SK-N-SH (cell line): ENCODE data around the gene C10orf90.

Experiments used
- EP300 ChIP-seq, 2 experiments: IDR thresholded peaks; 2 replicates each; pipeline versions ENCODE4 v1.4.0 to v1.6.1; 2012; ENCODE audit warnings: borderline replicate concordance in 1 of 2, low read depth in 1 of 2, low read length in 1 of 2
- EZH2phosphoT487 ChIP-seq: fragments of 200-600 bp; sonication (generic); IDR thresholded peaks from 2 replicates; pipeline ENCODE4 v1.6.1; 2017; ENCODE audit warnings: low read depth, mixed run types, mild to moderate bottlenecking, antibody characterized with exemption, moderate library complexity, borderline replicate concordance
- FOSL2 ChIP-seq: IDR thresholded peaks from 2 replicates; pipeline ENCODE4 v1.4.0; 2012; ENCODE audit warnings: low read depth, mild to moderate bottlenecking, moderate library complexity, borderline replicate concordance
- MXI1 ChIP-seq: IDR thresholded peaks from 2 replicates; pipeline ENCODE4 v1.6.1; 2012; ENCODE audit warnings: mild to moderate bottlenecking, low read depth, low read length, improper control_type of control experiment
- RFX5 ChIP-seq: IDR thresholded peaks from 2 replicates; pipeline ENCODE4 v1.6.1; 2012; ENCODE audit warnings: mild to moderate bottlenecking, improper control_type of control experiment, low read length
- YY1 ChIP-seq: IDR thresholded peaks from 2 replicates; pipeline ENCODE4 v1.4.0; 2012; ENCODE audit warnings: low read depth, mild to moderate bottlenecking
- TF ChIP-seq, protein P1 (sequence below): fragments of 200-600 bp; sonication (generic); IDR thresholded peaks from 2 replicates; pipeline ENCODE4 v1.6.1; 2017; ENCODE audit warnings: antibody characterized with exemption, mild to moderate bottlenecking, moderate library complexity

GRCh38 chr10:126663880-126664279 lies 6.6 kb downstream of the C10orf90 start:
- TF ChIP-seq EP300 (IDR thresholded peaks at IDR 0.05; ENCODE audit: borderline replicate concordance in 1 of 2, low read depth in 1 of 2, low read length in 1 of 2), result no peak
- no peak for TF ChIP-seq FOSL2
- TF ChIP-seq, protein P1, sequence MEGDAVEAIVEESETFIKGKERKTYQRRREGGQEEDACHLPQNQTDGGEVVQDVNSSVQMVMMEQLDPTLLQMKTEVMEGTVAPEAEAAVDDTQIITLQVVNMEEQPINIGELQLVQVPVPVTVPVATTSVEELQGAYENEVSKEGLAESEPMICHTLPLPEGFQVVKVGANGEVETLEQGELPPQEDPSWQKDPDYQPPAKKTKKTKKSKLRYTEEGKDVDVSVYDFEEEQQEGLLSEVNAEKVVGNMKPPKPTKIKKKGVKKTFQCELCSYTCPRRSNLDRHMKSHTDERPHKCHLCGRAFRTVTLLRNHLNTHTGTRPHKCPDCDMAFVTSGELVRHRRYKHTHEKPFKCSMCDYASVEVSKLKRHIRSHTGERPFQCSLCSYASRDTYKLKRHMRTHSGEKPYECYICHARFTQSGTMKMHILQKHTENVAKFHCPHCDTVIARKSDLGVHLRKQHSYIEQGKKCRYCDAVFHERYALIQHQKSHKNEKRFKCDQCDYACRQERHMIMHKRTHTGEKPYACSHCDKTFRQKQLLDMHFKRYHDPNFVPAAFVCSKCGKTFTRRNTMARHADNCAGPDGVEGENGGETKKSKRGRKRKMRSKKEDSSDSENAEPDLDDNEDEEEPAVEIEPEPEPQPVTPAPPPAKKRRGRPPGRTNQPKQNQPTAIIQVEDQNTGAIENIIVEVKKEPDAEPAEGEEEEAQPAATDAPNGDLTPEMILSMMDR, result no peak
- no peak for TF ChIP-seq YY1
- TF ChIP-seq MXI1, result no peak
- no peak for TF ChIP-seq RFX5
- no peak for TF ChIP-seq EZH2phosphoT487
